Thyroid gland (tissue), 4 donors: Measurements from ENCODE around the gene LYPD3.

Source experiments
- CTCF ChIP-seq, 6 experiments: fragments of 200-600 bp in 3 of 6; fragments of 450-650 bp in 3 of 6; sonication (generic) in 3 of 6; IDR thresholded peaks; one replicate each; pipeline ENCODE4 v1.5.1; 2016 to 2019; ENCODE audit warnings: antibody characterized with exemption in 6 of 6, mild to moderate bottlenecking in 2 of 6, inconsistent platforms in 1 of 6, moderate library complexity in 1 of 6
- POLR2A ChIP-seq, 2 donors: fragments of 450-650 bp; IDR thresholded peaks; one replicate each; pipeline ENCODE4 v1.6.1; 2017; ENCODE audit warnings: antibody characterized with exemption in 2 of 2, mild to moderate bottlenecking in 2 of 2, moderate library complexity in 1 of 2

GRCh38 chr19:43504426-43505185 lies 39.2 kb upstream of the LYPD3 start, which contains the start of gene PHLDB3:
- peak in 1 of 6 experiments; percentile 15 for TF ChIP-seq CTCF (IDR thresholded peaks at IDR 0.05)
- no peak for TF ChIP-seq POLR2A (IDR thresholded peaks at IDR 0.05)
